ENCODE results near the gene ZNF775.

DNA sequence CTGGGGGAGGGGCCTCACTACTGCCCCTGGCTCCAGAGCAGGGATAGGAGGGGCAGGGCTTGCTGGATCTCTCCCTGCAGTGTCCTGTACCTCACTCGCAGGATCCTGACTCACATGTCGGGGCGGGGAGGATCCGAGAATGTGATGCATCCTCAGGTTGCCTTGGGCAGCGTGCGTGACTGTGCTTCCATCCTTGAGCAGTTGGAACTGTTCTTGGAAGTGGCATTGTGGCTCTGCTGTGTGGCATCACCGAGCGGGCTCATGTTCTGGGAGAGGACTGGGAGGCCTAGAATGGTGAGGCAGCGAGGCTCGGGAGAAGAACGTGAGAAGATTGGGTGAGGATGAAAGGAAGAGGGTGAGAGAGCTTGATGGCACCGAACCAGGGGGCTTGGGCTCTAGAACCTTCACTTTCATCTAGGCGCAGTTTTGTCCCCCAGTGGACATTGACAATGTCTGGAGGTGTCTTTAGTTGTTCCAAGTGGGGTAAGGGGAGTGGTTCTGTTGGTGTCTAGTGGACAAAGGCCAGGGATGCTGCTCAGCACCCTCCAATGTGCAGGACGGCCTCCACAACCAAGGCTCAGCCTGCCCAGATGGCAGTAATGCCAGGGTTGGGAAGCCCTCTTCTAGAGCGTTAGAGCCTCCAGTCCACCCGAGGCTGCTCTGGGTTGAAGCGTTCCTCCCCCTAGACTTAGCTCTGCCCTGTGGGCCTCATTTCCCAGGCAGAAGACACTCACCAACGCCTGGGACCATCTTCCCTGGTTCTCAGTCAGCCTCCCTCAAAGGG lies 46.1 kb upstream of the ZNF775 start:
- TF ChIP-seq, protein P1, sequence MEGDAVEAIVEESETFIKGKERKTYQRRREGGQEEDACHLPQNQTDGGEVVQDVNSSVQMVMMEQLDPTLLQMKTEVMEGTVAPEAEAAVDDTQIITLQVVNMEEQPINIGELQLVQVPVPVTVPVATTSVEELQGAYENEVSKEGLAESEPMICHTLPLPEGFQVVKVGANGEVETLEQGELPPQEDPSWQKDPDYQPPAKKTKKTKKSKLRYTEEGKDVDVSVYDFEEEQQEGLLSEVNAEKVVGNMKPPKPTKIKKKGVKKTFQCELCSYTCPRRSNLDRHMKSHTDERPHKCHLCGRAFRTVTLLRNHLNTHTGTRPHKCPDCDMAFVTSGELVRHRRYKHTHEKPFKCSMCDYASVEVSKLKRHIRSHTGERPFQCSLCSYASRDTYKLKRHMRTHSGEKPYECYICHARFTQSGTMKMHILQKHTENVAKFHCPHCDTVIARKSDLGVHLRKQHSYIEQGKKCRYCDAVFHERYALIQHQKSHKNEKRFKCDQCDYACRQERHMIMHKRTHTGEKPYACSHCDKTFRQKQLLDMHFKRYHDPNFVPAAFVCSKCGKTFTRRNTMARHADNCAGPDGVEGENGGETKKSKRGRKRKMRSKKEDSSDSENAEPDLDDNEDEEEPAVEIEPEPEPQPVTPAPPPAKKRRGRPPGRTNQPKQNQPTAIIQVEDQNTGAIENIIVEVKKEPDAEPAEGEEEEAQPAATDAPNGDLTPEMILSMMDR (IDR thresholded peaks at IDR 0.05; ENCODE audit: borderline replicate concordance, extremely low read depth, low read length, poor library complexity, severe bottlenecking) = no peak
- TF ChIP-seq EZH2 (IDR thresholded peaks at IDR 0.05; ENCODE audit: borderline replicate concordance, low read depth, low read length, severe bottlenecking) = no peak

Data from DND-41 (cell line).